Measurements from ENCODE around the gene SPINK14.

The SPINK14 gene

GRCh38 chr5:148202531-148203203 is 34.3 kb downstream of the SPINK14 start, which contains the start of gene SPINK6:
Gene SPINK6, plus strand, starts transcription at chr5:148203042. Its CDS starts 55 bp downstream, at chr5:148203097.
- no peak for FAIRE-seq
- TF ChIP-seq POLR2A (IDR thresholded peaks at IDR 0.05; ENCODE audit: low read depth, low read length) (no peak), POLR2AphosphoS5 (IDR thresholded peaks at IDR 0.05; ENCODE audit: low read depth, low read length) (no peak), TAF1 (IDR thresholded peaks at IDR 0.05; ENCODE audit: borderline replicate concordance, low read depth, low read length) (no peak)
- no peak for DNase-seq (ENCODE audit: insufficient read length)

DNA sequence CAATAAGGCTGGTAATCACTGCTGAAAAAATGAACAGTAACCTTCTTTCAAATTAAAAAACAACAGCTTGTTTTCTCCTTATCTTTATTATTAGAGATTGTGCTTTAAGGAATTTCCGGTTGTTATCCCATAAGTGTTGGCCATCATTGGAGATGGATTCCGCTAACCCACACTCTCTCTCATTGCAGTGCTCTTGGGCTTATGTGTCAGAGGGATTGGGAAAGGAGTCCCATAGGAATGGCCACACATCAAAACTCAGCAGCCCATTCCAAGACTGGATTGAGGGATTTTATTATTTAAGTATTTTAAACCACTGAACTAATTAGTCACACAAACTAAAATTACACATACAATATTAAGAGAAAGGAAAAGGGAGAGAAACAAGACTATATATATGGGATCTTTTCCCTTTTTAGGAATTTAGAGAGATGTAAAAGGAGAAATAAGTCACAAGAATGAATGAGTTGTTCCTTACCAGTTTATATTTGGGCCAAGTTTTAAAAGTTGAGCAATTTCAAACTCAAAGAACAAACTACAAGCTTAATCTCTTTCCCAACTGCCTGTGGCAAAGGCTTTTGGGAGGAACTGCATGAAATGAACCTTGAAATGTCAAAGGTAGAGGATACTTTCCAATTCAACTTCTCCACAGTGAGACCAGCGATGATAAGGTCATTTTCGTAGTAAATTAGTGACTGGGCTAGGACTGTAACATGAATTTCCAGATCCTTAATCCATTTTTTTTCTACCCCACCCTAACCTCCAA is 36.9 kb downstream of the SPINK14 start:
- FAIRE-seq (no peak), DNase-seq (ENCODE audit: insufficient read length) (no peak)
- no peak for TF ChIP-seq TAF1 (IDR thresholded peaks at IDR 0.05; ENCODE audit: borderline replicate concordance, low read depth, low read length)
- TF ChIP-seq POLR2A (IDR thresholded peaks at IDR 0.05; ENCODE audit: low read depth, low read length), result no peak
- no peak for TF ChIP-seq POLR2AphosphoS5 (IDR thresholded peaks at IDR 0.05; ENCODE audit: low read depth, low read length)

DNA sequence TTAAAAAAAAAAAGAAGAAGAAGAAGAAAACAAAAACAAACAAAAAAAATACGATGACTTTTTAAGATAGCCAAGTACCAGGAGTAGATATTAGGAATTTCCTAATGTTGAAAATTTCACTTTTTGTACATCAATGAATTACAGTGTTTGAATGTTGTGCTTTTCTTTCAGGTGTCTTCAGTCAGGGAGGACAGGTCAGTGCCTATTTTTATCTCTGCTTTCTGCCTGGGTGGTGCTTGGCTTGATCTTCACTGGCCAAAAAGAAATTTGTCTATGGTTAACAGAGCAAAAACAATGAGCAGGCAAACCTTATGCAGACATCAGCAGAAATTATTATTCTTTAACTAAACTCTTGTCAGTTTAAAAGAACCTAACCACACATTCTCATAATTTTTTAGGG is 37.5 kb downstream of the SPINK14 start:
- TF ChIP-seq POLR2A (IDR thresholded peaks at IDR 0.05; ENCODE audit: low read depth, low read length), result no peak
- TF ChIP-seq TAF1 (IDR thresholded peaks at IDR 0.05; ENCODE audit: borderline replicate concordance, low read depth, low read length), result no peak
- no peak for TF ChIP-seq POLR2AphosphoS5 (IDR thresholded peaks at IDR 0.05; ENCODE audit: low read depth, low read length)
- DNase-seq (ENCODE audit: insufficient read length) (no peak), FAIRE-seq (no peak)

DNA sequence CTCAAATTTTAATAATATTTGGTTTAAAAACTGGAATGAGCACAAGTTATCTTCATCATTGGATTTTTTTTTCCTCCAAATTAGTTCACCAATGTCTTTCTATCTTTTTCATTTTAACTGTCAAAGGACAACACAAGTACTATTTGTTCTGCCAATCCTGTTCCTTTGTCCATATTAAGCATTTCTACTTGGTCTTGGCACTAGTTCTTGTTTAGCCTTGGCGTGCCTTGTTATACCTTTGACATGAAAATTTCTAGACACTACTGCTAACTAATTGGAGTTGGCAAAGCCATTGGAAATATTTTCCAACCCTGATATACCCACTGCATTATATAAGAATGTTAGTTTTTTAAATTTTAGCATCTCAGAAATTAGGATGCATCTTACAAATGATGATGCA is 38.3 kb downstream of the SPINK14 start:
- DNase-seq (ENCODE audit: insufficient read length), result no peak
- no peak for FAIRE-seq

DNA sequence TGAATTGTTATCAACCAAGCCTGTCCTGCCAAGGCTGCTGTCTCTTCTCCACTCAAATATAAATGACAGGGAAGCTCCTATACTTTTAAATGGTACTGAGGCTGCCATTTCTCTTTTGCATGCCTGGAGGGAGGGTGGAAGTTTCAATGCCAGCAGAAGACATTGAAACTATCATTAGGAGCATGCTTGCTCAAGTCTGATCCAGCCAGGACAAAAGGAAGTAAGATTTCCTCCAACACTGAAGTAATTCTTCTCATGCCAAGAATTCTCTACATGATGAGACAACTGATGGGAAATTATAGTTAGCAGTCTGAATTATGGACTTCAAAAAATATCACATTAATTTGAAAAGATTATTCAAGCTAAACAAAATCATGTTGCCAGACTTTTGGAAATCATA is 39.9 kb downstream of the SPINK14 start:
- FAIRE-seq (no peak), DNase-seq (ENCODE audit: insufficient read length) (no peak)
- TF ChIP-seq POLR2A (IDR thresholded peaks at IDR 0.05; ENCODE audit: low read depth, low read length) (no peak), POLR2AphosphoS5 (IDR thresholded peaks at IDR 0.05; ENCODE audit: low read depth, low read length) (no peak), TAF1 (IDR thresholded peaks at IDR 0.05; ENCODE audit: borderline replicate concordance, low read depth, low read length) (no peak)

More for the DNA sequence above, 38.3 kb downstream of the SPINK14 start:
- TF ChIP-seq POLR2AphosphoS5 (IDR thresholded peaks at IDR 0.05; ENCODE audit: low read depth, low read length), result no peak
- TF ChIP-seq TAF1 (IDR thresholded peaks at IDR 0.05; ENCODE audit: borderline replicate concordance, low read depth, low read length), result no peak
- no peak for TF ChIP-seq POLR2A (IDR thresholded peaks at IDR 0.05; ENCODE audit: low read depth, low read length)

GRCh38 chr5:148209151-148209770 is 40.9 kb downstream of the SPINK14 start:
- no peak for FAIRE-seq
- no peak for DNase-seq (ENCODE audit: insufficient read length)
- TF ChIP-seq POLR2AphosphoS5 (IDR thresholded peaks at IDR 0.05; ENCODE audit: low read depth, low read length) (no peak), TAF1 (IDR thresholded peaks at IDR 0.05; ENCODE audit: borderline replicate concordance, low read depth, low read length) (no peak), POLR2A (IDR thresholded peaks at IDR 0.05; ENCODE audit: low read depth, low read length) (no peak)

GRCh38 chr5:148214665-148215185 is 46.4 kb downstream of the SPINK14 start:
- TF ChIP-seq POLR2A (IDR thresholded peaks at IDR 0.05; ENCODE audit: low read depth, low read length) (no peak), POLR2AphosphoS5 (IDR thresholded peaks at IDR 0.05; ENCODE audit: low read depth, low read length) (no peak)
- DNase-seq (ENCODE audit: insufficient read length) (no peak), FAIRE-seq (no peak)

- TF ChIP-seq POLR2AphosphoS5 (IDR thresholded peaks at IDR 0.05; ENCODE audit: low read depth, low read length) (no peak), POLR2A (IDR thresholded peaks at IDR 0.05; ENCODE audit: low read depth, low read length) (no peak), TAF1 (IDR thresholded peaks at IDR 0.05; ENCODE audit: borderline replicate concordance, low read depth, low read length) (no peak)
- DNase-seq (ENCODE audit: insufficient read length) (no peak), FAIRE-seq (no peak)
Measured at GRCh38 chr5:148221508-148221907, 53.2 kb downstream of the SPINK14 start.

DNA sequence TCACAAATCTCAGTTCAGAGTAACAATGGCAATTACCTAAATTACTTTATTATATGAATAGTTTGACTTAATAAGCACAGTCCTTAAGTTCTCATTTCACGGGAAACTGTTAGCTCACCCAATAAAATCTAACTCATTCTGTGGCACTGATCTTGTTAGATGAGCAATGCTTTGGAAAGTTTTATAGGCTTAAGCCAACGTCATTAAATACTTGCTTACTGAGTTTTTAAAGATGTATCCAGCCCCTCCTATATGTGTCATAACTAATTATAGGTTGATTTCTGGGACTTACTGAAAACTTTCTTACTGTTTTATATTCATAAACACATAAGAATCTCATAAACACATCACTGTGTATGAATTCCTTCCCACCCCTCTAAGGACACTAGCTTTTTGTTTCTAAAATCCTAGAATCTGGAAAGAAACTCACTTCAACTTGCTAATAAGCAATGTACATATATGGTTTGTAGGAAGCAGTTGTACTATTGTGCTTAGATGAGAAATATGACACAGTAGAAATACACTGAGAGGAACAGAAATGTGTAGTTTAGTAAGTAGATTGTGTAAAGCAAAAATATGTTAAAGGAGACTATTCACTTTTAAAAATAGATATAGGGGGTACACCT is 55.9 kb downstream of the SPINK14 start:
- TF ChIP-seq TAF1 (IDR thresholded peaks at IDR 0.05; ENCODE audit: borderline replicate concordance, low read depth, low read length), result no peak
- TF ChIP-seq POLR2AphosphoS5 (IDR thresholded peaks at IDR 0.05; ENCODE audit: low read depth, low read length), result no peak
- TF ChIP-seq POLR2A (IDR thresholded peaks at IDR 0.05; ENCODE audit: low read depth, low read length), result no peak
- no peak for DNase-seq (ENCODE audit: insufficient read length)
- FAIRE-seq, result no peak
